ENCODE measurements around the gene DGLUCY. TPM values are rescaled to one million over a fixed set of nuclear protein-coding genes. Genes with fewer than 3 reads are reported as not detected.

DGLUCY gene
- total and polyA plus RNA-seq, 2 donors (not counting 1 experiment from before 2014, with no cell fraction given): 91.5 to 103 TPM

DNA sequence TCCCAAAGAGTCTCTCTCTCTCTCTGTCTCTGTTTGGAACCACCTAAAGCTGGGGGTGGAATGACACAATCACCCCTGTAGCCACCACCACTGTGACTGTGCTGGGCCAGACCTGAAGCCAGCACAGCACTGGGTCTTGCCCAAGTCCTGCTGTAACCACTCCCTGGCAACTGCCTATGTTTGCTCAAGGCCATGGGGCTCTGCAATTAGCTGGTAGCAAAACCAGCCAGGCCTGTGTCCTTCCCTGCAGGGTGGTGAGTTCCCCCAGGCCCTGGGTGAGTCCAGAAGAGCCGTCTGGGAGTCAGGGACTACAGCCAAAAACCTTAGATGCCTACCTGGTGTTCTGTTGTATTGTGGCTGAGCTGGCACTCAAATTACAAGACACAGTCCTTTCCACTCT, 50.8 kb downstream of the DGLUCY start:
- Mint-ChIP-seq H3K4me3 (no peak overlapping the region), H3K9me3 (ENCODE audit: insufficient read depth) (no peaks in the 10 kb centered on the region), H3K4me1 (no peaks in the 10 kb centered on the region), H3K27me3 (no peaks in the 10 kb centered on the region), H3K27ac (no peak overlapping the region)
- H3K4me2 ChIP-seq (replicated peaks; ENCODE audit: low read depth, low read length, poor library complexity, severe bottlenecking): no peak overlapping the region
- H2AFZ ChIP-seq (ENCODE audit: insufficient read depth, low read depth, low read length, poor library complexity, severe bottlenecking): no peak overlapping the region
- no CpG with 5 or more reads among the region's 1 CpG for WGBS (ENCODE audit: insufficient coverage)
- DNase-seq: no peak
- peaks cover 15 to 86% of the 10 kb centered on the region in 2 experiments for H3K36me3 ChIP-seq (replicated peaks in 1 of 2; ENCODE audit: control extremely low read depth in 1 of 2, control insufficient read depth in 1 of 2, extremely low read depth in 1 of 2, insufficient read depth in 2 of 2, low read length in 1 of 2)
- no peak overlapping the region for H3K27ac ChIP-seq (ENCODE audit: low read length in 2 of 2)
- H3K4me1 ChIP-seq (ENCODE audit: control insufficient read depth in 2 of 2, insufficient read depth in 2 of 2, low read length in 2 of 2): no peaks in the 10 kb centered on the region
- ChIA-PET CTCF (interaction anchor here (0.7 to 2.4 kb wide), 3 partner anchors 8 to 78 kb away, joined by 3 to 10 read pairs (median 9); no protein-coding TSS in a partner anchor), POLR2A (no interaction called here)
- intact Hi-C loops (cut with micrococcal nuclease): no loop called here
- TF ChIP-seq EZH2 (IDR thresholded peaks at IDR 0.05; ENCODE audit: borderline replicate concordance, insufficient read depth, low read depth, low read length, poor library complexity, severe bottlenecking): no peak
- TF ChIP-seq, protein P1, sequence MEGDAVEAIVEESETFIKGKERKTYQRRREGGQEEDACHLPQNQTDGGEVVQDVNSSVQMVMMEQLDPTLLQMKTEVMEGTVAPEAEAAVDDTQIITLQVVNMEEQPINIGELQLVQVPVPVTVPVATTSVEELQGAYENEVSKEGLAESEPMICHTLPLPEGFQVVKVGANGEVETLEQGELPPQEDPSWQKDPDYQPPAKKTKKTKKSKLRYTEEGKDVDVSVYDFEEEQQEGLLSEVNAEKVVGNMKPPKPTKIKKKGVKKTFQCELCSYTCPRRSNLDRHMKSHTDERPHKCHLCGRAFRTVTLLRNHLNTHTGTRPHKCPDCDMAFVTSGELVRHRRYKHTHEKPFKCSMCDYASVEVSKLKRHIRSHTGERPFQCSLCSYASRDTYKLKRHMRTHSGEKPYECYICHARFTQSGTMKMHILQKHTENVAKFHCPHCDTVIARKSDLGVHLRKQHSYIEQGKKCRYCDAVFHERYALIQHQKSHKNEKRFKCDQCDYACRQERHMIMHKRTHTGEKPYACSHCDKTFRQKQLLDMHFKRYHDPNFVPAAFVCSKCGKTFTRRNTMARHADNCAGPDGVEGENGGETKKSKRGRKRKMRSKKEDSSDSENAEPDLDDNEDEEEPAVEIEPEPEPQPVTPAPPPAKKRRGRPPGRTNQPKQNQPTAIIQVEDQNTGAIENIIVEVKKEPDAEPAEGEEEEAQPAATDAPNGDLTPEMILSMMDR (IDR thresholded peaks at IDR 0.05): no peak
- no peaks in the 10 kb centered on the region for H3K9me3 ChIP-seq (ENCODE audit: control extremely low read depth in 1 of 3, control insufficient read depth in 2 of 3, insufficient read depth in 1 of 3, low read length in 2 of 3)
- no peak for ATAC-seq (ENCODE audit: low read depth)
- H3K79me2 ChIP-seq (ENCODE audit: control insufficient read depth, insufficient read depth, low read length): no peaks in the 10 kb centered on the region
- H3K27me3 ChIP-seq (replicated peaks in 1 of 4; ENCODE audit: control extremely low read depth in 1 of 4, control insufficient read depth in 3 of 4, insufficient read depth in 4 of 4, low read length in 3 of 4): no peaks in the 10 kb centered on the region
- no peak overlapping the region for H3K4me3 ChIP-seq (ENCODE audit: control extremely low read depth in 1 of 5, extremely low read depth in 1 of 5, insufficient read depth in 1 of 5, low read depth in 2 of 5, low read length in 4 of 5)
- H3K9ac ChIP-seq (ENCODE audit: low read length): no peak overlapping the region
- peaks cover 5% of the 10 kb centered on the region for H4K20me1 ChIP-seq (ENCODE audit: control insufficient read depth, insufficient read depth, low read length, poor library complexity, severe bottlenecking)

DNA sequence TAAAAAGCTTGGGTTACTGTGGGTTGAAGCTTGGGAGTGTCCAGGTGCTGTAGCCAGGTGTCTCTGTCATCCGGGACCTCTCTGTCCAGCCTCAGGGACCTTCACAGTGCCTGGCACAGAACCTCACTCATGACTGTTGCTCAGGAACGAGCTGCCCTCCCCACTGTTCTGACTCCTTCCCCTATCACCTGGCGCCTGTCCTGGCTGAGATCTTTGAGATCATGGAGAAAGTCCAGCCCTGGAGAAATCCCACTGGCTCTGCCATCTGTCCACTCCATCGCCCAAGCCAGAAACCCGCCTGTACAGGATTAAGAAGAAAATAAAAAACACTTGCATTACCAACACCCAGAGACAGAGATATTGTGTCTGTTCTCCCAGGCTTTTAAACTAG, 53.5 kb downstream of the DGLUCY start:
- H3K4me1 Mint-ChIP-seq: no peaks in the 10 kb centered on the region
- ChIA-PET POLR2A (no interaction called here), CTCF (interaction anchor here (0.9 to 13.2 kb wide), 3 partner anchors 10 to 264 kb away, joined by 5 to 347 read pairs (median 10); no protein-coding TSS in a partner anchor)
- H3K36me3 ChIP-seq (replicated peaks in 1 of 2; ENCODE audit: control extremely low read depth in 1 of 2, control insufficient read depth in 1 of 2, extremely low read depth in 1 of 2, insufficient read depth in 2 of 2, low read length in 1 of 2): peaks cover 15 to 83% of the 10 kb centered on the region in 2 experiments
- H3K4me3 ChIP-seq (ENCODE audit: control extremely low read depth in 1 of 5, extremely low read depth in 1 of 5, insufficient read depth in 1 of 5, low read depth in 2 of 5, low read length in 4 of 5): no peak overlapping the region
- H3K9me3 Mint-ChIP-seq (ENCODE audit: insufficient read depth): no peaks in the 10 kb centered on the region
- no peak overlapping the region for H3K27ac ChIP-seq (ENCODE audit: low read length in 2 of 2)
- no peaks in the 10 kb centered on the region for H3K9me3 ChIP-seq (ENCODE audit: control extremely low read depth in 1 of 3, control insufficient read depth in 2 of 3, insufficient read depth in 1 of 3, low read length in 2 of 3)
- TF ChIP-seq, protein P1 (IDR thresholded peaks at IDR 0.05): no peak
- TF ChIP-seq EZH2 (IDR thresholded peaks at IDR 0.05; ENCODE audit: borderline replicate concordance, insufficient read depth, low read depth, low read length, poor library complexity, severe bottlenecking): no peak
- H3K27me3 Mint-ChIP-seq: no peaks in the 10 kb centered on the region
- WGBS (ENCODE audit: insufficient coverage): 100% methylated on average over 5 of the region's 5 CpGs
- ATAC-seq (ENCODE audit: low read depth) (no peak), DNase-seq (no peak)
- intact Hi-C loops (cut with micrococcal nuclease): no loop called here
- H3K4me3 Mint-ChIP-seq: no peak overlapping the region
- H2AFZ ChIP-seq (ENCODE audit: insufficient read depth, low read depth, low read length, poor library complexity, severe bottlenecking): no peak overlapping the region
- H4K20me1 ChIP-seq (ENCODE audit: control insufficient read depth, insufficient read depth, low read length, poor library complexity, severe bottlenecking): no peaks in the 10 kb centered on the region
- no peaks in the 10 kb centered on the region for H3K79me2 ChIP-seq (ENCODE audit: control insufficient read depth, insufficient read depth, low read length)
- H3K9ac ChIP-seq (ENCODE audit: low read length): no peak overlapping the region
- H3K4me1 ChIP-seq (ENCODE audit: control insufficient read depth in 2 of 2, insufficient read depth in 2 of 2, low read length in 2 of 2): no peaks in the 10 kb centered on the region
- no peak overlapping the region for H3K4me2 ChIP-seq (replicated peaks; ENCODE audit: low read depth, low read length, poor library complexity, severe bottlenecking)
- no peak overlapping the region for H3K27ac Mint-ChIP-seq
- H3K27me3 ChIP-seq (replicated peaks in 1 of 4; ENCODE audit: control extremely low read depth in 1 of 4, control insufficient read depth in 3 of 4, insufficient read depth in 4 of 4, low read length in 3 of 4): no peaks in the 10 kb centered on the region
